GM04503 (cell line): ENCODE results near the gene ZNF444.
"Not testable (repeated sequence)": the region's sequence is repeated elsewhere in the genome, so short reads cannot be mapped to it uniquely, and the experiment has no call there.

Source experiments
- DNase-seq: peaks from one replicate; pipeline ENCODE4 v3.0.0-alpha.2; 2012; ENCODE audit warnings: low read depth

The ZNF444 gene

GRCh38 chr19:56176881-56177280, 35.8 kb downstream of the ZNF444 start:
- no peak for DNase-seq

GRCh38 chr19:56177564-56178243, 36.6 kb downstream of the ZNF444 start:
- no peak for DNase-seq

GRCh38 chr19:56189785-56190184, 48.7 kb downstream of the ZNF444 start:
- DNase-seq = no peak

- DNase-seq = no peak
Measured at GRCh38 chr19:56191115-56191514, 50.0 kb downstream of the ZNF444 start.

- DNase-seq = no peak
Measured at GRCh38 chr19:56191711-56192110, 50.6 kb downstream of the ZNF444 start.

- DNase-seq = no peak
Measured at GRCh38 chr19:56193981-56194640, 53.0 kb downstream of the ZNF444 start.

- DNase-seq = not testable (repeated sequence)
Measured at GRCh38 chr19:56197646-56198045, 56.6 kb downstream of the ZNF444 start, which contains the start of gene ZSCAN5B. Gene ZSCAN5B (minus strand): TSS chr19:56197783. CDS start chr19:56193052, 4,731 bp downstream.

GRCh38 chr19:56199687-56200086, 58.6 kb downstream of the ZNF444 start:
- no peak for DNase-seq

- DNase-seq = no peak
Measured at GRCh38 chr19:56201973-56202372, 60.9 kb downstream of the ZNF444 start, which contains the start of gene ZSCAN5C. Gene ZSCAN5C (plus strand): TSS chr19:56202273. CDS start chr19:56205914, 3,641 bp downstream.

GRCh38 chr19:56207581-56207980, 66.5 kb downstream of the ZNF444 start:
- DNase-seq = not testable (repeated sequence)

- no peak for DNase-seq
Measured at GRCh38 chr19:56209091-56209490, 68.0 kb downstream of the ZNF444 start.

- not testable (repeated sequence) for DNase-seq
Measured at GRCh38 chr19:56210036-56210435, 68.9 kb downstream of the ZNF444 start.
